HUES64 (cell line): ENCODE results near the gene TMEM218.

Experiments used
- H3K27ac ChIP-seq: 2 replicates; pipeline ENCODE4 v1.7.0; 2013; ENCODE audit warnings: low read depth, low read length, inconsistent platforms
- H3K27me3 ChIP-seq: 2 replicates; pipeline ENCODE4 v1.6.1; 2013; ENCODE audit warnings: mild to moderate bottlenecking, low read length; ENCODE audit not compliant: insufficient read depth
- H3K36me3 ChIP-seq: 2 replicates; pipeline ENCODE4 v1.6.1; 2013; ENCODE audit warnings: mild to moderate bottlenecking, low read length; ENCODE audit not compliant: insufficient read depth
- H3K4me1 ChIP-seq: 2 replicates; pipeline ENCODE4 v1.6.1; 2013; ENCODE audit warnings: mild to moderate bottlenecking, low read length, moderate library complexity; ENCODE audit not compliant: insufficient read depth
- H3K4me3 ChIP-seq: 2 replicates; pipeline ENCODE4 v1.5.1; 2013; ENCODE audit warnings: mild to moderate bottlenecking, low read length, moderate library complexity
- H3K9ac ChIP-seq: 2 replicates; pipeline ENCODE4 v1.6.1; 2013; ENCODE audit warnings: mild to moderate bottlenecking, low read depth, low read length
- H3K9me3 ChIP-seq: 2 replicates; pipeline ENCODE4 v1.6.1; 2013; ENCODE audit warnings: low read depth, low read length; ENCODE audit not compliant: insufficient read depth
- WGBS: fragments of 150-250, 120-280 bp; methylation state at CpG from one replicate; pipeline ENCODE4 v1.1.7; 2013; ENCODE audit warnings: missing lambda C conversion rate; 5-methylcytosine and 5-hydroxymethylcytosine counted together

The TMEM218 gene

GRCh38 chr11:125073616-125074483 is 37.6 kb downstream of the TMEM218 start:
- no peak overlapping the region for H3K9ac ChIP-seq
- WGBS, result 83% methylated on average over 19 of the region's 19 CpGs

GRCh38 chr11:125072961-125073590 is 38.4 kb downstream of the TMEM218 start:
- Histone ChIP-seq H3K36me3 (no peaks in the 10 kb centered on the region), H3K9me3 (no peaks in the 10 kb centered on the region), H3K9ac (no peak overlapping the region), H3K4me3 (no peak overlapping the region), H3K4me1 (peaks cover 12% of the 10 kb centered on the region; the same call in 1 of the 2 replicates), H3K27me3 (no peaks in the 10 kb centered on the region), H3K27ac (no peak overlapping the region)
- 94% methylated on average over 12 of the region's 12 CpGs for WGBS

More at GRCh38 chr11:125073616-125074483, 37.6 kb downstream of the TMEM218 start:
- no peaks in the 10 kb centered on the region for H3K9me3 ChIP-seq
- H3K27me3 ChIP-seq, result no peaks in the 10 kb centered on the region
- peaks cover 12% of the 10 kb centered on the region; the same call in 1 of the 2 replicates for H3K4me1 ChIP-seq
- H3K36me3 ChIP-seq, result no peaks in the 10 kb centered on the region
- no peak overlapping the region for H3K4me3 ChIP-seq
- H3K27ac ChIP-seq, result no peak overlapping the region

GRCh38 chr11:125072218-125072960 is 39.0 kb downstream of the TMEM218 start:
- Histone ChIP-seq H3K4me3 (no peak overlapping the region), H3K27ac (no peak overlapping the region)
- 94% methylated on average over 12 of the region's 12 CpGs for WGBS

GRCh38 chr11:125071846-125072217 is 39.6 kb downstream of the TMEM218 start:
- Histone ChIP-seq H3K9me3 (no peaks in the 10 kb centered on the region), H3K4me3 (no peak overlapping the region), H3K27ac (no peak overlapping the region), H3K36me3 (no peaks in the 10 kb centered on the region), H3K9ac (no peak overlapping the region), H3K4me1 (peaks cover 12% of the 10 kb centered on the region; the same call in 1 of the 2 replicates), H3K27me3 (no peaks in the 10 kb centered on the region)
- 89% methylated on average over 6 of the region's 6 CpGs for WGBS

More at GRCh38 chr11:125072218-125072960, 39.0 kb downstream of the TMEM218 start:
- Histone ChIP-seq H3K27me3 (no peaks in the 10 kb centered on the region), H3K4me1 (peaks cover 12% of the 10 kb centered on the region; the same call in 1 of the 2 replicates), H3K9me3 (no peaks in the 10 kb centered on the region), H3K9ac (no peak overlapping the region), H3K36me3 (no peaks in the 10 kb centered on the region)

- no peak overlapping the region for H3K4me3 ChIP-seq
- peaks cover 1% of the 10 kb centered on the region; the same call in 1 of the 2 replicates for H3K27me3 ChIP-seq
- no peak overlapping the region for H3K27ac ChIP-seq
- H3K9me3 ChIP-seq, result no peaks in the 10 kb centered on the region
- H3K9ac ChIP-seq, result no peak overlapping the region
- WGBS, result 63% methylated on average over 5 of the region's 5 CpGs
- H3K36me3 ChIP-seq, result no peaks in the 10 kb centered on the region
- peaks cover 12% of the 10 kb centered on the region; the same call in 1 of the 2 replicates for H3K4me1 ChIP-seq
Observed at GRCh38 chr11:125071435-125071834, 40.0 kb downstream of the TMEM218 start.

GRCh38 chr11:125070699-125071254 is 40.6 kb downstream of the TMEM218 start:
- Histone ChIP-seq H3K4me3 (no peak overlapping the region), H3K27me3 (peaks cover 8% of the 10 kb centered on the region), H3K9me3 (no peaks in the 10 kb centered on the region), H3K4me1 (peaks cover 12% of the 10 kb centered on the region; the same call in 1 of the 2 replicates), H3K27ac (no peak overlapping the region), H3K36me3 (no peaks in the 10 kb centered on the region), H3K9ac (no peak overlapping the region)
- 67% methylated on average over 6 of the region's 7 CpGs for WGBS

GRCh38 chr11:125069796-125070195 is 41.6 kb downstream of the TMEM218 start:
- Histone ChIP-seq H3K27ac (no peak overlapping the region), H3K36me3 (no peaks in the 10 kb centered on the region), H3K27me3 (peaks cover 17% of the 10 kb centered on the region), H3K9me3 (no peaks in the 10 kb centered on the region), H3K4me1 (peaks cover 12% of the 10 kb centered on the region; the same call in 1 of the 2 replicates), H3K9ac (no peak overlapping the region), H3K4me3 (no peak overlapping the region)
- WGBS, result 79% methylated on average over 5 of the region's 5 CpGs

GRCh38 chr11:125069008-125069407 is 42.4 kb downstream of the TMEM218 start:
- Histone ChIP-seq H3K9me3 (no peaks in the 10 kb centered on the region), H3K27ac (no peak overlapping the region), H3K36me3 (no peaks in the 10 kb centered on the region), H3K27me3 (peaks cover 25% of the 10 kb centered on the region), H3K4me3 (no peak overlapping the region), H3K4me1 (peaks cover 12% of the 10 kb centered on the region; the same call in 1 of the 2 replicates), H3K9ac (no peak overlapping the region)
- WGBS, result 98% methylated on average over 4 of the region's 4 CpGs

GRCh38 chr11:125068368-125068767 is 43.1 kb downstream of the TMEM218 start:
- WGBS, result 94% methylated on average over 3 of the region's 4 CpGs
- H3K36me3 ChIP-seq, result no peaks in the 10 kb centered on the region
- no peak overlapping the region for H3K27ac ChIP-seq
- peaks cover 32% of the 10 kb centered on the region for H3K27me3 ChIP-seq
- no peaks in the 10 kb centered on the region for H3K9me3 ChIP-seq
- peaks cover 12% of the 10 kb centered on the region; the same call in 1 of the 2 replicates for H3K4me1 ChIP-seq
- H3K9ac ChIP-seq, result no peak overlapping the region
- no peak overlapping the region for H3K4me3 ChIP-seq

GRCh38 chr11:125064070-125064469 is 47.4 kb downstream of the TMEM218 start:
- no peaks in the 10 kb centered on the region for H3K36me3 ChIP-seq
- 78% methylated on average over 3 of the region's 7 CpGs for WGBS
- H3K9ac ChIP-seq, result no peak overlapping the region
- peaks cover 61% of the 10 kb centered on the region for H3K27me3 ChIP-seq
- H3K9me3 ChIP-seq, result no peaks in the 10 kb centered on the region
- H3K4me3 ChIP-seq, result peak overlapping the region; percentile 80
- 0 out of 2 replicates have a peak, but pooled peaks cover 3% of the 10 kb centered on the region for H3K4me1 ChIP-seq
- no peak overlapping the region for H3K27ac ChIP-seq
